Measurements from ENCODE around the gene ROBO2. TPM values are rescaled to one million over a fixed set of nuclear protein-coding genes. Genes with fewer than 3 reads are reported as not detected.

ROBO2 gene
- total and polyA plus RNA-seq, 2 experiments from 2014 or later: 1.5 to 7.8 TPM

GRCh38 chr3:77563012-77563411 is 523.1 kb downstream of the ROBO2 start:
- Histone ChIP-seq H2AFZ (no peak overlapping the region), H3K4me3 (no peak overlapping the region), H3K27me3 (ENCODE audit: insufficient read depth) (no peaks in the 10 kb centered on the region), H3K79me2 (replicated peaks; ENCODE audit: insufficient read depth) (no peaks in the 10 kb centered on the region), H3K4me1 (ENCODE audit: insufficient read depth) (peaks cover 17% of the 10 kb centered on the region), H3K27ac (ENCODE audit: low read depth) (no peak overlapping the region), H3K36me3 (ENCODE audit: insufficient read depth) (no peaks in the 10 kb centered on the region), H3K4me2 (no peak overlapping the region), H3K9me2 (ENCODE audit: insufficient read depth) (no peaks in the 10 kb centered on the region), H4K20me1 (replicated peaks; ENCODE audit: insufficient read depth) (no peaks in the 10 kb centered on the region), H3F3A (replicated peaks; ENCODE audit: low read depth) (no peaks in the 10 kb centered on the region)
- no peak overlapping the region for H3K4me3 Mint-ChIP-seq
- TF ChIP-seq EZH2phosphoT487 (IDR thresholded peaks at IDR 0.05; ENCODE audit: unreplicated experiment): no peak
- no peak for TF ChIP-seq ZNF114 (CRISPR knock-in tag; IDR thresholded peaks at IDR 0.05)
- TF ChIP-seq, protein P1, sequence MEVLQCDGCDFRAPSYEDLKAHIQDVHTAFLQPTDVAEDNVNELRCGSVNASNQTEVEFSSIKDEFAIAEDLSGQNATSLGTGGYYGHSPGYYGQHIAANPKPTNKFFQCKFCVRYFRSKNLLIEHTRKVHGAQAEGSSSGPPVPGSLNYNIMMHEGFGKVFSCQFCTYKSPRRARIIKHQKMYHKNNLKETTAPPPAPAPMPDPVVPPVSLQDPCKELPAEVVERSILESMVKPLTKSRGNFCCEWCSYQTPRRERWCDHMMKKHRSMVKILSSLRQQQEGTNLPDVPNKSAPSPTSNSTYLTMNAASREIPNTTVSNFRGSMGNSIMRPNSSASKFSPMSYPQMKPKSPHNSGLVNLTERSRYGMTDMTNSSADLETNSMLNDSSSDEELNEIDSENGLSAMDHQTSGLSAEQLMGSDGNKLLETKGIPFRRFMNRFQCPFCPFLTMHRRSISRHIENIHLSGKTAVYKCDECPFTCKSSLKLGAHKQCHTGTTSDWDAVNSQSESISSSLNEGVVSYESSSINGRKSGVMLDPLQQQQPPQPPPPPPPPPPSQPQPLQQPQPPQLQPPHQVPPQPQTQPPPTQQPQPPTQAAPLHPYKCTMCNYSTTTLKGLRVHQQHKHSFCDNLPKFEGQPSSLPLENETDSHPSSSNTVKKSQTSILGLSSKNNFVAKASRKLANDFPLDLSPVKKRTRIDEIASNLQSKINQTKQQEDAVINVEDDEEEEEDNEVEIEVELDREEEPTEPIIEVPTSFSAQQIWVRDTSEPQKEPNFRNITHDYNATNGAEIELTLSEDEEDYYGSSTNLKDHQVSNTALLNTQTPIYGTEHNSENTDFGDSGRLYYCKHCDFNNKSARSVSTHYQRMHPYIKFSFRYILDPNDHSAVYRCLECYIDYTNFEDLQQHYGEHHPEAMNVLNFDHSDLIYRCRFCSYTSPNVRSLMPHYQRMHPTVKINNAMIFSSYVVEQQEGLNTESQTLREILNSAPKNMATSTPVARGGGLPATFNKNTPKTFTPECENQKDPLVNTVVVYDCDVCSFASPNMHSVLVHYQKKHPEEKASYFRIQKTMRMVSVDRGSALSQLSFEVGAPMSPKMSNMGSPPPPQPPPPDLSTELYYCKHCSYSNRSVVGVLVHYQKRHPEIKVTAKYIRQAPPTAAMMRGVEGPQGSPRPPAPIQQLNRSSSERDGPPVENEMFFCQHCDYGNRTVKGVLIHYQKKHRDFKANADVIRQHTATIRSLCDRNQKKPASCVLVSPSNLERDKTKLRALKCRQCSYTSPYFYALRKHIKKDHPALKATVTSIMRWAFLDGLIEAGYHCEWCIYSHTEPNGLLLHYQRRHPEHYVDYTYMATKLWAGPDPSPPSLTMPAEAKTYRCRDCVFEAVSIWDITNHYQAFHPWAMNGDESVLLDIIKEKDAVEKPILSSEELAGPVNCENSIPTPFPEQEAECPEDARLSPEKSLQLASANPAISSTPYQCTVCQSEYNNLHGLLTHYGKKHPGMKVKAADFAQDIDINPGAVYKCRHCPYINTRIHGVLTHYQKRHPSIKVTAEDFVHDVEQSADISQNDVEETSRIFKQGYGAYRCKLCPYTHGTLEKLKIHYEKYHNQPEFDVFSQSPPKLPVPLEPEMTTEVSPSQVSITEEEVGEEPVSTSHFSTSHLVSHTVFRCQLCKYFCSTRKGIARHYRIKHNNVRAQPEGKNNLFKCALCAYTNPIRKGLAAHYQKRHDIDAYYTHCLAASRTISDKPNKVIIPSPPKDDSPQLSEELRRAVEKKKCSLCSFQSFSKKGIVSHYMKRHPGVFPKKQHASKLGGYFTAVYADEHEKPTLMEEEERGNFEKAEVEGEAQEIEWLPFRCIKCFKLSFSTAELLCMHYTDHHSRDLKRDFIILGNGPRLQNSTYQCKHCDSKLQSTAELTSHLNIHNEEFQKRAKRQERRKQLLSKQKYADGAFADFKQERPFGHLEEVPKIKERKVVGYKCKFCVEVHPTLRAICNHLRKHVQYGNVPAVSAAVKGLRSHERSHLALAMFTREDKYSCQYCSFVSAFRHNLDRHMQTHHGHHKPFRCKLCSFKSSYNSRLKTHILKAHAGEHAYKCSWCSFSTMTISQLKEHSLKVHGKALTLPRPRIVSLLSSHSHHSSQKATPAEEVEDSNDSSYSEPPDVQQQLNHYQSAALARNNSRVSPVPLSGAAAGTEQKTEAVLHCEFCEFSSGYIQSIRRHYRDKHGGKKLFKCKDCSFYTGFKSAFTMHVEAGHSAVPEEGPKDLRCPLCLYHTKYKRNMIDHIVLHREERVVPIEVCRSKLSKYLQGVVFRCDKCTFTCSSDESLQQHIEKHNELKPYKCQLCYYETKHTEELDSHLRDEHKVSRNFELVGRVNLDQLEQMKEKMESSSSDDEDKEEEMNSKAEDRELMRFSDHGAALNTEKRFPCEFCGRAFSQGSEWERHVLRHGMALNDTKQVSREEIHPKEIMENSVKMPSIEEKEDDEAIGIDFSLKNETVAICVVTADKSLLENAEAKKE (CRISPR knock-in tag; IDR thresholded peaks at IDR 0.05): no peak
- TF ChIP-seq EZH2 (IDR thresholded peaks at IDR 0.05; ENCODE audit: low read depth, unreplicated experiment): no peak
- TF ChIP-seq NANOG (IDR thresholded peaks at IDR 0.05; ENCODE audit: borderline replicate concordance): no peak
- TF ChIP-seq ETS1 (IDR thresholded peaks at IDR 0.05): no peak
- no peak for TF ChIP-seq POLR2AphosphoS5 (IDR thresholded peaks at IDR 0.05; ENCODE audit: low read depth)
- no peak for TF ChIP-seq CTCF (conservative IDR thresholded peaks at IDR 0.05; ENCODE audit: low read depth in 2 of 2)
- no peaks in the 10 kb centered on the region for H3K9me3 Mint-ChIP-seq
- no peaks in the 10 kb centered on the region for H3K27me3 Mint-ChIP-seq (ENCODE audit: insufficient read depth, low read depth, poor library complexity)
- H3K4me1 Mint-ChIP-seq: peaks cover 19% of the 10 kb centered on the region
- ATAC-seq: no peak
- H3K27ac Mint-ChIP-seq: no peak overlapping the region
- no peak for DNase-seq (ENCODE audit: low spot score)
- H3K36me3 Mint-ChIP-seq (ENCODE audit: low read depth): no peaks in the 10 kb centered on the region
